CD8-positive, alpha-beta memory T cell (primary cell): Measurements from ENCODE around the gene CHL1. TPM values are rescaled to one million over a fixed set of nuclear protein-coding genes. Genes with fewer than 3 reads are reported as not detected.

Experiments used
- CTCF ChIA-PET: fragments of 350-600 bp; sonication (Branson Sonifier 250); formaldehyde crosslinking; loops from one replicate; lab custom pipeline; 2021; ENCODE audit warnings: antibody characterized with exemption; lab: Charles Lee
- POLR2A ChIA-PET: fragments of 350-600 bp; sonication (Branson Sonifier 250); formaldehyde crosslinking; loops from one replicate; lab custom pipeline; 2021; ENCODE audit warnings: antibody characterized with exemption; lab: Charles Lee
- DNase-seq, 5 donors: peaks; one replicate each; pipeline versions ENCODE4 v3.0.0 to v3.0.0-alpha.2; 2020 to 2022; ENCODE audit warnings: mixed read lengths in 1 of 5
- H3K27ac ChIP-seq: one replicate; pipeline ENCODE4 v1.7.0; 2013; ENCODE audit warnings: low read depth, mild to moderate bottlenecking, low read length, moderate library complexity
- H3K27me3 ChIP-seq: 2 replicates; pipeline ENCODE4 v1.7.0; 2013; ENCODE audit warnings: low read length, mild to moderate bottlenecking; ENCODE audit not compliant: insufficient read depth, poor library complexity, severe bottlenecking
- H3K36me3 ChIP-seq: 2 replicates; pipeline ENCODE4 v1.7.0; 2013; ENCODE audit warnings: mild to moderate bottlenecking, low read length, moderate library complexity; ENCODE audit not compliant: insufficient read depth
- H3K4me1 ChIP-seq: 2 replicates; pipeline ENCODE4 v1.7.0; 2013; ENCODE audit warnings: mild to moderate bottlenecking, low read length, moderate library complexity; ENCODE audit not compliant: insufficient read depth
- H3K4me3 ChIP-seq: 2 replicates; pipeline ENCODE4 v1.7.0; 2013; ENCODE audit warnings: mild to moderate bottlenecking, low read length
- H3K9me3 ChIP-seq: 2 replicates; pipeline ENCODE4 v1.7.0; 2013; ENCODE audit warnings: mild to moderate bottlenecking, low read length
- H3K27ac Mint-ChIP-seq, 8 donors: one replicate each; pipeline ENCODE4 v1.8.0; 2020 to 2021; ENCODE audit warnings: mixed read lengths in 8 of 8, mild to moderate bottlenecking in 6 of 8, inconsistent platforms in 3 of 8, moderate library complexity in 3 of 8
- H3K27me3 Mint-ChIP-seq, 2 donors: one replicate each; pipeline ENCODE4 v1.8.0; 2020 to 2021; ENCODE audit warnings: mixed read lengths in 2 of 2, mild to moderate bottlenecking in 1 of 2, moderate library complexity in 1 of 2
- H3K36me3 Mint-ChIP-seq, 3 donors: one replicate each; pipeline ENCODE4 v1.8.0; 2020 to 2021; ENCODE audit warnings: mixed read lengths in 3 of 3, inconsistent platforms in 1 of 3, mild to moderate bottlenecking in 1 of 3
- H3K4me1 Mint-ChIP-seq, 3 donors: one replicate each; pipeline ENCODE4 v1.8.0; 2020 to 2021; ENCODE audit warnings: mixed read lengths in 3 of 3, inconsistent platforms in 1 of 3, mild to moderate bottlenecking in 1 of 3
- H3K4me3 Mint-ChIP-seq, 7 donors: one replicate each; pipeline ENCODE4 v1.8.0; 2020 to 2021; ENCODE audit warnings: mixed read lengths in 7 of 7, mild to moderate bottlenecking in 6 of 7, moderate library complexity in 4 of 7, inconsistent platforms in 2 of 7
- H3K9me3 Mint-ChIP-seq, 5 donors: one replicate each; pipeline ENCODE4 v1.8.0; 2020 to 2022; ENCODE audit warnings: mixed read lengths in 5 of 5, mild to moderate bottlenecking in 3 of 5, moderate library complexity in 2 of 5, inconsistent platforms in 1 of 5
- polyA plus RNA-seq: library from polyadenylated mRNA; unstranded; fragments of 300-500 nt; fragmentation: Illumina TruSeq; gene quantifications from one replicate; pipeline ENCODE4 v1.2.3, GENCODE V29; 2021
- total RNA-seq, 2 experiments: library from RNA; stranded (reverse); gene quantifications; one replicate each; pipeline ENCODE4 v1.2.3, GENCODE V29; 2021

CHL1 gene
- total and polyA plus RNA-seq, 3 experiments from 2014 or later, result not detected

DNA sequence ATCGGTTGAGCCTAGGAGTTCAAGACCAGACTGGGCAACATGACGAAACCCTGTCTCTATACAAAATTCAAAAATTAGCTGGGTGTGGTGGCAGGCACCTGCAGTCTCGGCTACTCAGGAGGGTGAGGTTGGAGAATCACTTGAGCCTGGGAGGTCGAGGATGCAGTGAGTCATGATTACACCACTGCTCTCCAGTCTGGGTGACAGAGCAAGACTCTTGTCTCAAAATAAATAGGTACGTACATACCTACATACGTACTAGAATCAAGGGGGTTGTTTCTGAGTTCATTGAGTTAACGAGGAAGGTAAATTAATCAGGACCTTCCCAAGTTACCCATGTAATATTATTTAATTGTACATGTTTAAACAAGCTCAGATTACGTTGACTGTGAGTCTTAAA lies 97.5 kb downstream of the CHL1 start:
- ChIA-PET POLR2A (no interaction called here), CTCF (no interaction called here)
- Histone ChIP-seq H3K9me3 (no peaks in the 10 kb centered on the region), H3K27me3 (no peaks in the 10 kb centered on the region), H3K36me3 (no peaks in the 10 kb centered on the region), H3K4me3 (no peak overlapping the region), H3K4me1 (no peaks in the 10 kb centered on the region), H3K27ac (no peak overlapping the region)
- DNase-seq, result no peak
- Mint-ChIP-seq H3K36me3 (no peaks in the 10 kb centered on the region), H3K27me3 (no peaks in the 10 kb centered on the region), H3K27ac (no peak overlapping the region), H3K4me1 (peaks cover 0 to 2% (median 0%) of the 10 kb centered on the region in 3 donors), H3K9me3 (peaks cover 1 to 7% (median 4%) of the 10 kb centered on the region in 5 donors), H3K4me3 (no peak overlapping the region)

DNA sequence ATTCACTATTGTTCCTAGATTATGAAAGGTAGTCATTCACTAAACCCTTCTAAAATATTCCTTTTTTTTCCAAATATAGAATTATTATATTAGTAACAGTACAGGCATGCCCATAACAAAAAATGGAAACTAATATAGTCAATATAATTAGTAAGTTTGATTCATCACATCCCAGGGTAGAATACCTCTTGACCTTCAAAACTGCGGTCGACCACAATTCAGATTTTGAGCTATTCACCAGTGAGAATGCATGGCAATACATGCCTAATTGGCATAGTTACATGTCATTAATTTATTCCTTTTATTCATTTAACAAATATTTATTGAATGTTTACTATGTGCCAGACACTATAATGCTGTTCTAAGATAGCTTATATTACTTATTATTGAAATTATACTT lies 98.0 kb downstream of the CHL1 start:
- no peak overlapping the region for H3K4me3 Mint-ChIP-seq
- CTCF ChIA-PET, result no interaction called here

DNA sequence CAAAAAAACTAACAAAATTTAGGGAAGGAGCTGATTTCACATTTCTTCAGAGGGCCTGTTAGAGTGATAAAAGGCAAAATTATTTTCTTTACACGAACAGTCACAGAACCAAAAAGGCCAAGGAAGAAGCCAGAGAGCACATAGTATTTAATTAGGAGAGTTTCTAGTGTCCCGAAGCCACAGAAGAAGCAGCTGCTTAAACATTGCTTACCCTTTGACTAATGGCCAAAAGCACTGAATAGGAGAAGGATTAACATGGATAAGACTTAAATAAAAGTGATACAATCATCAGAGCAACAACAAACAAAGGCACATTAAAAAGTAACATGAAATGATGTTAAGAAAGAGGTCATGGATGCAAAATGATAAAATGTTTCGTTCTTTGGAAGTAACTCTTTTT lies 98.6 kb downstream of the CHL1 start:
- no peaks in the 10 kb centered on the region for H3K36me3 Mint-ChIP-seq
- ChIA-PET CTCF (no interaction called here), POLR2A (no interaction called here)
- H3K9me3 ChIP-seq, result no peaks in the 10 kb centered on the region
- H3K27me3 Mint-ChIP-seq, result no peaks in the 10 kb centered on the region
- H3K4me3 Mint-ChIP-seq, result no peak overlapping the region
- no peak overlapping the region for H3K27ac Mint-ChIP-seq
- no peaks in the 10 kb centered on the region for H3K27me3 ChIP-seq
- no peak for DNase-seq
- no peak overlapping the region for H3K27ac ChIP-seq
- H3K9me3 Mint-ChIP-seq, result peaks cover 3 to 7% (median 4%) of the 10 kb centered on the region in 5 donors
- no peaks in the 10 kb centered on the region for H3K4me1 ChIP-seq
- H3K4me1 Mint-ChIP-seq, result peaks cover 0 to 2% (median 0%) of the 10 kb centered on the region in 3 donors
- no peak overlapping the region for H3K4me3 ChIP-seq
- no peaks in the 10 kb centered on the region for H3K36me3 ChIP-seq

More for the DNA sequence above, 98.0 kb downstream of the CHL1 start:
- H3K36me3 ChIP-seq, result no peaks in the 10 kb centered on the region
- POLR2A ChIA-PET, result no interaction called here
- H3K4me1 ChIP-seq, result no peaks in the 10 kb centered on the region
- H3K27ac Mint-ChIP-seq, result no peak overlapping the region
- H3K4me3 ChIP-seq, result no peak overlapping the region
- peaks cover 1 to 7% (median 4%) of the 10 kb centered on the region in 5 donors for H3K9me3 Mint-ChIP-seq
- H3K27ac ChIP-seq, result no peak overlapping the region
- no peaks in the 10 kb centered on the region for H3K36me3 Mint-ChIP-seq
- no peaks in the 10 kb centered on the region for H3K9me3 ChIP-seq
- no peak for DNase-seq
- no peaks in the 10 kb centered on the region for H3K27me3 ChIP-seq
- H3K4me1 Mint-ChIP-seq, result peaks cover 0 to 2% (median 0%) of the 10 kb centered on the region in 3 donors
- no peaks in the 10 kb centered on the region for H3K27me3 Mint-ChIP-seq

DNA sequence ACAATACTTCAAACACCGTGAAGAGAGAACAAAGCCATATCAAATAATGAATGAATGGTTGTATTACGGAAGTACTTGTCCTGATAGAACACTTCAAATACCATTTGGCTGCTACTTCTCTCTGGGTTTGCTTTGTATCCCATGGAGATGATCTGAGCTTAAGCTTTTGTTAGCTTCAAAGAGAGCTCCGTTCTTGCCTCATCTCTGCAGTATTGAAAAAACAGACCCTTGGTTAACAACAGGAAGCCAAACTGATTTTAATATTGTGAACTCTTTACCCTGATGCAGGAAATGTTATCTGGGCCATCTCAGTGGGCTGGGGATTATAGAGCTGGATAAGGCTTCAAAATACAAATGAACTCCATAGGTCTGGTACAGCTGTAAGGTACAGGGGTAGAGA lies 101.0 kb downstream of the CHL1 start:
- peaks cover 2 to 6% (median 3%) of the 10 kb centered on the region in 5 donors for H3K9me3 Mint-ChIP-seq
- H3K27ac Mint-ChIP-seq, result no peak overlapping the region
- no peak overlapping the region for H3K4me3 ChIP-seq
- H3K36me3 Mint-ChIP-seq, result no peaks in the 10 kb centered on the region
- no peaks in the 10 kb centered on the region for H3K27me3 ChIP-seq
- H3K4me1 Mint-ChIP-seq, result peaks cover 0 to 2% (median 0%) of the 10 kb centered on the region in 3 donors
- H3K4me1 ChIP-seq, result no peaks in the 10 kb centered on the region
- ChIA-PET CTCF (no interaction called here), POLR2A (no interaction called here)
- no peaks in the 10 kb centered on the region for H3K36me3 ChIP-seq
- no peak overlapping the region for H3K27ac ChIP-seq
- no peaks in the 10 kb centered on the region for H3K27me3 Mint-ChIP-seq
- DNase-seq, result no peak
- no peak overlapping the region for H3K4me3 Mint-ChIP-seq
- no peaks in the 10 kb centered on the region for H3K9me3 ChIP-seq

DNA sequence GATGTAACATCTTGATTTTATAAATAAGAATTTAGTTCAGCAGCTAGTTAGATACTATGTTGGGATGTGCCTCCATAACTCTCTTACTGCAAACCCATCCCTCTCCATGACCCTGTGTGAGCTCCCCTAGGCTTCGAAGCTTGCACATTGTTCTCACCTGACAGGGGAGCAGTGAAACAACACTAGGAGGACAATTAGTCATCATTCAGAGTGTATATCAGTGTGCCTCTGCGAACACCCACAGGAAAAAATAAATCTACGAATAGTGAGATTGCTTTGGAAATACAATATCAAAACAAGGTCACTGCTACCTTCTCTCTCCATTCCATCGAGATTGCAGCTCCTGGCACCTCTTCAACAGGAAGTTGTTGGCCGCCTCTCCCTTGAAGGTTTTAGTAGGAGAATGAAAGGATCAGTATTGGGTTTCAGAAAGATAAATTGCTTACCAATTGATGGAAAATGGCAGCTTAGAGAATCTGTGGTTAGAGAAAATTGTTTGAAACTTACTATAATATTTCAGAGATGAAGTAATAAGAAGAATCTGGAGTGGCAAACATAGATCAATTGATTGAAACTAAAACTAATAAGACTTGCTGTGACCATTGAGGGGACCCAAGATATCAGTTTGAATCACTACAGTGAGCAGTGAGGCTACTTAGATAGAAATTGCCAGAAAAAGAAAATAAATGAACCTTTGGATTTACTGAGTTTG lies 103.2 kb downstream of the CHL1 start:
- Mint-ChIP-seq H3K4me1 (no peaks in the 10 kb centered on the region), H3K4me3 (no peak overlapping the region)

DNA sequence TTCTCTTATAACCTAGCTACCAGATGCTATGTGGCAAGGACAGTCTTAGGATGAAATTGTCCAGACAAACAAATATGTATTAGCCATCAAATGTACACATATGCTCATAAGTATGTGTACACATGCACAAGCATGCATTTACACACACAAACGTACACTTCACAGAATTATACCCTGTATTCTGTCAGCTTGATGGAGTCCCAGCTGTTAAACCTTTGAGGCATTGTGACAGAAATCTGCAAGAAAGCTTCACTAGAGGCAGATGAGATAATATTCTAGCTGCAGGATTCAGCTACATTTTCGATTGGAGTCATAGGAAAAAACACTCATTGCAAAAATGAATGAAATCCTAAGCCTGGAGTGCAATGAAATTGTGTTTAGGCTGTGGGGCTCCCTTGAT lies 110.6 kb downstream of the CHL1 start:
- Mint-ChIP-seq H3K27me3 (no peaks in the 10 kb centered on the region), H3K4me3 (no peak overlapping the region), H3K36me3 (no peaks in the 10 kb centered on the region), H3K27ac (no peak overlapping the region), H3K4me1 (no peaks in the 10 kb centered on the region), H3K9me3 (peaks cover 2 to 17% (median 12%) of the 10 kb centered on the region in 5 donors)
- Histone ChIP-seq H3K27me3 (no peaks in the 10 kb centered on the region), H3K4me1 (no peaks in the 10 kb centered on the region), H3K36me3 (no peaks in the 10 kb centered on the region), H3K9me3 (no peaks in the 10 kb centered on the region), H3K4me3 (no peak overlapping the region), H3K27ac (no peak overlapping the region)
- POLR2A ChIA-PET, result no interaction called here
- CTCF ChIA-PET, result no interaction called here
- DNase-seq, result no peak

More for the DNA sequence above, 103.2 kb downstream of the CHL1 start:
- Histone ChIP-seq H3K36me3 (no peaks in the 10 kb centered on the region), H3K4me3 (no peak overlapping the region), H3K27me3 (no peaks in the 10 kb centered on the region), H3K9me3 (no peaks in the 10 kb centered on the region), H3K27ac (no peak overlapping the region), H3K4me1 (no peaks in the 10 kb centered on the region)
- ChIA-PET CTCF (no interaction called here), POLR2A (no interaction called here)
- no peaks in the 10 kb centered on the region for H3K27me3 Mint-ChIP-seq
- H3K27ac Mint-ChIP-seq, result no peak overlapping the region
- no peak for DNase-seq
- no peaks in the 10 kb centered on the region for H3K36me3 Mint-ChIP-seq
- H3K9me3 Mint-ChIP-seq, result peaks cover 3 to 15% (median 9%) of the 10 kb centered on the region in 5 donors

DNA sequence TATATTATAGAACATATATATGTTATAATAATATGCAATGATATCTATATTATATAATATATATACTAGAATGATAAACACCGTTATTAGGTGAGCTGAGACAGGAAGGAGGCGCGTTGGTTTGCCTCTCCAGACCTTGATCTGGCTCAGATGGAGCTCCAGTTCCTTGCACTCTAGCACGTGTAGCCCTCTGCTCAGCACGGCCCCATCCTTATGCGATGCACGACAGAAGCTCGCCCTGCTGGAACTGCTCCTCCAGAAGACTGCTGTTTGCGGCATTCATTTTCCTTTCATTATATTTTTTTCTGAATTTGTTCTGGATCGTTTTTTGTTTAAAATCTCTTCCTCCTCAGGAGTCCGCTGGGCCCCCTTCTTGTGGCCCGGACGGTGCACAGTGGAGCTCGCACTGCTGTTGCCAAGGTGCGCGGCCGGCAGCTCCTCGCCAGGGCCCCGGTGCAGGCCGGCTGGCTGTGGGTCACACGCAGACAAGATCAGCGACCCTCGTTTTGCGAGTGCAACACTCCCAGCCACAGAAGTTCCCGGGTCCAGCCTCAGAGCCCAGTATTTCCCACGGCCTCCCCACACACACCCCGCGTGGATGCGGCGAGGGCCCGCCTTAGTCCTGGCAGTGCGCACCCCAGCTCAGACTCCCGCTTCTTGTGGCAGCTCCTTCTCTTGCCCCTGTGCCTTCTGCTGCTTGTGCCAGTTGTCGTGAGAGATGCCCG lies 112.2 kb downstream of the CHL1 start:
- Histone ChIP-seq H3K4me3 (no peak overlapping the region), H3K27me3 (no peaks in the 10 kb centered on the region), H3K4me1 (no peaks in the 10 kb centered on the region), H3K9me3 (no peaks in the 10 kb centered on the region), H3K27ac (no peak overlapping the region), H3K36me3 (no peaks in the 10 kb centered on the region)
- Mint-ChIP-seq H3K4me3 (peak overlapping the region in 1 of 7 donors; percentile 54), H3K36me3 (no peaks in the 10 kb centered on the region), H3K4me1 (no peaks in the 10 kb centered on the region), H3K27me3 (no peaks in the 10 kb centered on the region), H3K9me3 (peaks cover 2 to 13% (median 6%) of the 10 kb centered on the region in 5 donors), H3K27ac (no peak overlapping the region)
- DNase-seq, result no peak
- ChIA-PET POLR2A (no interaction called here), CTCF (no interaction called here)

DNA sequence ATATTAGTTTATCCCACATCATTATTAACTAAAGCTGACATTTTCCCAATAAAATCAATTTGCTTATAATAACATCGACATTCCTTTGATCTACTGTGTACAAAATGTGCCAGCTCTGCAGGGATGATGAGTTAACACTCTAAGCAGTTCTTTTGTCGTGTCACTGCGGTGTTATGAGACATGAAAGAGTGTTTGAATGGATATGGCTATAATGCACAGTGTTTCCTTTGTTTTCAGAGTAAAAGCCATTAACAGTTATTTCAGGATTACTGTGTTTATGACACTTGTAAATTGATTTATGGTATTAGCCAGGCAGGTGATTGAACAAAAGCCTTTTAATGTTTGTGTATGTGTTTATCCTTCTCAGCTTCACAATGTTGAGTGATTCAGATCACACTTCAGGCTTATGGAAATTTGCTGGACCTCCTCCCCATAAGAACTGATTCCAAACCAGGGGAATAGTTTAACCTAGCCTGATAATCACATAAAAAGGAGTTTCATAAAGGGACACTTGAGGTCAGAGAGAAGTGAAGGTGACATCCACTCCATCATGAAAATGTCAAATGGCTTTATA lies 115.7 kb downstream of the CHL1 start:
- Mint-ChIP-seq H3K4me1 (no peaks in the 10 kb centered on the region), H3K27ac (no peak overlapping the region), H3K36me3 (no peaks in the 10 kb centered on the region), H3K27me3 (no peaks in the 10 kb centered on the region), H3K9me3 (peaks cover 2 to 15% (median 5%) of the 10 kb centered on the region in 5 donors), H3K4me3 (no peak overlapping the region)
- Histone ChIP-seq H3K36me3 (no peaks in the 10 kb centered on the region), H3K27ac (no peak overlapping the region), H3K27me3 (no peaks in the 10 kb centered on the region), H3K4me1 (no peaks in the 10 kb centered on the region), H3K9me3 (no peaks in the 10 kb centered on the region), H3K4me3 (no peak overlapping the region)
- ChIA-PET CTCF (no interaction called here), POLR2A (no interaction called here)
- DNase-seq, result no peak
